Gastrocnemius medialis (tissue), 4 donors: ENCODE measurements around the gene NSUN2. TPM values are rescaled to one million over a fixed set of nuclear protein-coding genes. Genes with fewer than 3 reads are reported as not detected.
"Not testable (repeated sequence)": the region's sequence is repeated elsewhere in the genome, so short reads cannot be mapped to it uniquely, and the experiment has no call there.

Experiments
- ATAC-seq, 2 donors: fragments of 150-250 bp; one replicate each; pipeline ENCODE4 v1.9.1; 2016
- DNase-seq, 2 donors: peaks; one replicate each; pipeline ENCODE4 v3.0.0-alpha.2; 2019
- H3K27ac ChIP-seq, 4 donors: fragments of 200-600 bp; sonication (generic); 1 replicate in 1 of 4; 2 replicates in 3 of 4; pipeline ENCODE4 v1.5.1; 2016 to 2018; ENCODE audit warnings: mild to moderate bottlenecking in 2 of 4, moderate library complexity in 1 of 4
- H3K27me3 ChIP-seq, 3 donors: fragments of 200-600 bp; sonication (generic) in 2 of 3; 1 replicate in 1 of 3; 2 replicates in 2 of 3; pipeline versions ENCODE4 v1.5.1 to v1.6.0; 2016 to 2019; ENCODE audit warnings: mild to moderate bottlenecking in 1 of 3, moderate library complexity in 1 of 3
- H3K36me3 ChIP-seq, 2 donors: fragments of 200-600 bp; sonication (generic) in 1 of 2; one replicate each; pipeline ENCODE4 v1.5.1; 2017 to 2018
- H3K4me1 ChIP-seq, 2 donors: fragments of 200-600 bp; sonication (generic) in 1 of 2; one replicate each; pipeline ENCODE4 v1.5.1; 2016 to 2017; ENCODE audit warnings: mild to moderate bottlenecking in 2 of 2
- H3K4me3 ChIP-seq, 4 donors: fragments of 200-600 bp; sonication (generic) in 3 of 4; 1 replicate in 1 of 4; 2 replicates in 3 of 4; pipeline ENCODE4 v1.5.1; 2016 to 2019; ENCODE audit warnings: mild to moderate bottlenecking in 2 of 4
- H3K9me3 ChIP-seq, 3 donors: fragments of 200-600 bp; sonication (generic) in 2 of 3; 1 replicate in 1 of 3; 2 replicates in 2 of 3; pipeline ENCODE4 v1.5.1; 2016 to 2019
- POLR2A ChIP-seq, 2 donors: fragments of 450-650 bp; IDR thresholded peaks; one replicate each; pipeline ENCODE4 v1.6.1; 2017; ENCODE audit warnings: antibody characterized with exemption in 2 of 2, mild to moderate bottlenecking in 2 of 2, moderate library complexity in 2 of 2
- in situ Hi-C, 4 donors: fragments of 200-750 bp; cut with MboI; loops; one replicate each; pipeline versions ENCODE4 v1.15.0 to v1.8.0; 2017; ENCODE audit warnings: low sequenced_read_pairs in 4 of 4
- intact Hi-C: fragments of 100-400 bp; cut with DNase I; formaldehyde crosslinking; loops from one replicate; pipeline ENCODE4 v1.15.1; 2023; ENCODE audit warnings: low total_unique reads
- total RNA-seq, 4 donors: library from RNA; depleted of rRNA; stranded (reverse); fragments of >200 nt; gene quantifications; one replicate each; pipeline versions ENCODE4 v1.1.0 to v1.2.3, GENCODE V29; 2016
- TF ChIP-seq, protein P1 (sequence below), 5 experiments: fragments of 450-650 bp in 3 of 5; fragments of 200-600 bp in 2 of 5; sonication (generic) in 2 of 5; IDR thresholded peaks in 4 of 5; conservative IDR thresholded peaks in 1 of 5; 1 replicate in 4 of 5; 2 replicates in 1 of 5; pipeline ENCODE4 v1.5.1; 2016 to 2019; ENCODE audit warnings: antibody characterized with exemption in 5 of 5, mild to moderate bottlenecking in 3 of 5, moderate library complexity in 3 of 5

NSUN2 gene
- total RNA-seq, 4 donors from 2014 or later: 29.4 to 45.9 (median 38.0) TPM

DNA sequence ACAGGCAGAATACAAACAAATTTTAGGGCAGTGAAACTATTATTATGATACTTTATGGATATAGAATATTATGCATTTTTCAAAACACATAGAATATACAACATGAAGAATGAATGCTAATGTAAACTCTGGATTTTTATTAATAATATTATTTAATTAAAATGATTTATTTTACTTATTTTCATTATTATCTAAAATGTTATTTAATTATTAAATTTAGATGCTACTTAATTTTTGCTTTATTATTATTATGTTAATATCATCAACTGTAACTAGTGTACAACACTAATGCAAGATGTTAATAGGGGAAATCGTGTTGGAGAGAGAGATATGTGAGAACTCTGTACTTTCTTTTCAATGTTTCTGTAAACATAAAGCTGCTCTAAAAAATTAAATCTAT, 41.1 kb upstream of the NSUN2 start:
- no peak overlapping the region for H3K4me3 ChIP-seq
- no peak overlapping the region for H3K27ac ChIP-seq
- intact Hi-C loops (no loop called here), in situ Hi-C loops (no loop called here)
- no peaks in the 10 kb centered on the region for H3K4me1 ChIP-seq
- H3K27me3 ChIP-seq: no peaks in the 10 kb centered on the region
- no peak for DNase-seq
- no peaks in the 10 kb centered on the region for H3K9me3 ChIP-seq
- ATAC-seq: no peak
- TF ChIP-seq POLR2A (IDR thresholded peaks at IDR 0.05): no peak
- TF ChIP-seq, protein P1, sequence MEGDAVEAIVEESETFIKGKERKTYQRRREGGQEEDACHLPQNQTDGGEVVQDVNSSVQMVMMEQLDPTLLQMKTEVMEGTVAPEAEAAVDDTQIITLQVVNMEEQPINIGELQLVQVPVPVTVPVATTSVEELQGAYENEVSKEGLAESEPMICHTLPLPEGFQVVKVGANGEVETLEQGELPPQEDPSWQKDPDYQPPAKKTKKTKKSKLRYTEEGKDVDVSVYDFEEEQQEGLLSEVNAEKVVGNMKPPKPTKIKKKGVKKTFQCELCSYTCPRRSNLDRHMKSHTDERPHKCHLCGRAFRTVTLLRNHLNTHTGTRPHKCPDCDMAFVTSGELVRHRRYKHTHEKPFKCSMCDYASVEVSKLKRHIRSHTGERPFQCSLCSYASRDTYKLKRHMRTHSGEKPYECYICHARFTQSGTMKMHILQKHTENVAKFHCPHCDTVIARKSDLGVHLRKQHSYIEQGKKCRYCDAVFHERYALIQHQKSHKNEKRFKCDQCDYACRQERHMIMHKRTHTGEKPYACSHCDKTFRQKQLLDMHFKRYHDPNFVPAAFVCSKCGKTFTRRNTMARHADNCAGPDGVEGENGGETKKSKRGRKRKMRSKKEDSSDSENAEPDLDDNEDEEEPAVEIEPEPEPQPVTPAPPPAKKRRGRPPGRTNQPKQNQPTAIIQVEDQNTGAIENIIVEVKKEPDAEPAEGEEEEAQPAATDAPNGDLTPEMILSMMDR (IDR thresholded peaks at IDR 0.05 in 4 of 5, conservative IDR thresholded peaks at IDR 0.05 in 1 of 5): no peak
- H3K36me3 ChIP-seq: no peaks in the 10 kb centered on the region

DNA sequence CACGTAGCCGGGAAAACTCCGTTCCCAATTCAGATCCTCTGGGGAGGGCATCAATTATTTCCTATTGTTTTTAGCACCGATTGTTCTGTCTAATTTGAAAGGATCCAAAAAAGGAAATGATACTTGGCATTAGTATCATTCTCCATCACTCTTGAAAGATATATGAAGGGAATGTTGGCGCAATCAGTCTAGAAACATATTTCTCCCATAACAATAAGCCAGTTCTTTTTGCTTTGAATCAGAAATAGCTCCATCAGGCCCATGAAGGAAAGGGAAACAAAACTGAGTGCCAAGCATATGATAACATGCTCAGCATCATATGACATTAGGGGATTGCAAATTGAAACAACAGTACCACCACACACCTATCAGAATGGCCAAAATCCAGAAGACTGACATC, 40.2 kb upstream of the NSUN2 start:
- DNase-seq (no peak), ATAC-seq (no peak)
- TF ChIP-seq, protein P1 (IDR thresholded peaks at IDR 0.05 in 4 of 5, conservative IDR thresholded peaks at IDR 0.05 in 1 of 5): no peak
- no peak for TF ChIP-seq POLR2A (IDR thresholded peaks at IDR 0.05)
- no peaks in the 10 kb centered on the region for H3K27me3 ChIP-seq
- H3K4me1 ChIP-seq: no peaks in the 10 kb centered on the region
- H3K4me3 ChIP-seq: no peak overlapping the region
- H3K27ac ChIP-seq: no peak overlapping the region
- H3K9me3 ChIP-seq: no peaks in the 10 kb centered on the region
- intact Hi-C loops (no loop called here), in situ Hi-C loops (no loop called here)
- H3K36me3 ChIP-seq: no peaks in the 10 kb centered on the region

DNA sequence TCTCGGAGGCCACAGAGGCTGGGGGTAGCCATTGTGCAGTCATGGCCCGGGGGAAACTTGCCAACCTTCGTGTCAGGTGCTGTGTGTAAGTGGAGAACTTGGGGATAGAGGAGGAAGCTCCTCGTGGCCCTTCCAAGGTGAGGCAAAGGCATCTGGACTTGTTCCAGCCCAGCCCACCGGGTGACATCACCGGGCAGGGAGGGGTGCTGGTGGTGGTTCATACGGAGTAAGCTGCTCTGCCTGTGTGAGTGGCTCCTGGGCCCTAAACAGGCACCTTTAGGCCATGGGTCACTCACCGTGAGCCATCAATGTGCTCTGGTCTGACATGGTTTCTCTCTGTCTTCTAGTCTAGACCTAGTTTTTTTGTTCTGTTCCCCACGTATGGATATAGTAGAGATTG, 35.9 kb upstream of the NSUN2 start:
- intact Hi-C loops, in situ Hi-C loops, H3K36me3 ChIP-seq: not testable (repeated sequence)

DNA sequence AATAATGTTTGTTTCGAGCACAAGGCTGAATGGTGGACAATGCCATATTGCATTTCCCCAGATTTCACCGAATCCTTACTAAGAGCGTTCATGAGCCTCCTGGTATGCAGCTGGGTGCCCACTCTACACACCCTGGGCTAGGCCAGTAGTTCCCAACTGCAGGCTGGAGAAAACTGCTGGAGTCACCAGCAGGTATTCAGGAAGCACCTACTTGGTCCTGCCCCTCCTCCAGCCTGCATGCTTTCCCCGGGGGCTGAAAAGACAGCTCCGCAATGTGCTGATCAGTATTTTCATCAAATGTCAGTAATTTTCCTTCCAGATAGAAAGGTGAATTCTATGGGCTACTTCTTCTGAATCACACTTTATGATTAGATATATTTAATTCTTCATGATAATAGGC, 34.8 kb upstream of the NSUN2 start:
- intact Hi-C loops (no loop called here), in situ Hi-C loops (no loop called here)
- Histone ChIP-seq H3K27ac (no peak overlapping the region), H3K27me3 (no peaks in the 10 kb centered on the region), H3K4me3 (no peak overlapping the region), H3K36me3 (no peaks in the 10 kb centered on the region), H3K4me1 (no peaks in the 10 kb centered on the region), H3K9me3 (no peaks in the 10 kb centered on the region)
- TF ChIP-seq, protein P1 (IDR thresholded peaks at IDR 0.05 in 4 of 5, conservative IDR thresholded peaks at IDR 0.05 in 1 of 5): no peak
- no peak for TF ChIP-seq POLR2A (IDR thresholded peaks at IDR 0.05)
- DNase-seq: no peak
- ATAC-seq: no peak

More for the DNA sequence above, 35.9 kb upstream of the NSUN2 start:
- ATAC-seq, H3K4me1 ChIP-seq, H3K9me3 ChIP-seq, H3K27me3 ChIP-seq, H3K4me3 ChIP-seq, H3K27ac ChIP-seq, DNase-seq: not testable (repeated sequence)

DNA sequence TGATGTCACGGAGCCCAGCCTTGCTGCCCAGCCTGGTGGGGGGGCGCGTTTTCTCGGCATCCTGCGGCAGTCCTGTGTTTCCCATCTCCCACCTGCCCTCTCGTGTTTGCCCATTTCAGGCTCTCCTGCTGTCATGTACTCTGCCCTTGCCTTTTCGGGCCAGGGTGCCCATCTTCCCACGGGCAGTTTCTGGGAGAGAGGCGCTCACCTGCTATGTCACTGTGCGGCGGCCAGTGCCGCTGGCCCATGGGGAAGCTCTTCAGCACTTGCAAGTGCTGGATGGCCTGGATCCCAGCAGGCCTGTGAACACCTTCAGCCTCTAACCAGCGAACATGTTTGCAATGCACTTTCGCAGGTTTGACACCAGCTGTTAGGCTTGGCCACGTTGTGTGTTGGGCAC, 33.9 kb upstream of the NSUN2 start:
- no peak for DNase-seq
- H3K9me3 ChIP-seq: no peaks in the 10 kb centered on the region
- H3K4me1 ChIP-seq: no peaks in the 10 kb centered on the region
- no peaks in the 10 kb centered on the region for H3K27me3 ChIP-seq
- intact Hi-C loops (no loop called here), in situ Hi-C loops (no loop called here)
- TF ChIP-seq, protein P1 (IDR thresholded peaks at IDR 0.05 in 4 of 5, conservative IDR thresholded peaks at IDR 0.05 in 1 of 5): no peak
- no peak for TF ChIP-seq POLR2A (IDR thresholded peaks at IDR 0.05)
- H3K27ac ChIP-seq: no peak overlapping the region
- H3K4me3 ChIP-seq: no peak overlapping the region
- ATAC-seq: no peak
- no peaks in the 10 kb centered on the region for H3K36me3 ChIP-seq
